ENCODE results near the gene SUPT6H.
A peak's percentile ranks its signal among the peaks of the same experiment; 100 is the strongest.
"Not testable (repeated sequence)": the region's sequence is repeated elsewhere in the genome, so short reads cannot be mapped to it uniquely, and the experiment has no call there.

SUPT6H gene

DNA sequence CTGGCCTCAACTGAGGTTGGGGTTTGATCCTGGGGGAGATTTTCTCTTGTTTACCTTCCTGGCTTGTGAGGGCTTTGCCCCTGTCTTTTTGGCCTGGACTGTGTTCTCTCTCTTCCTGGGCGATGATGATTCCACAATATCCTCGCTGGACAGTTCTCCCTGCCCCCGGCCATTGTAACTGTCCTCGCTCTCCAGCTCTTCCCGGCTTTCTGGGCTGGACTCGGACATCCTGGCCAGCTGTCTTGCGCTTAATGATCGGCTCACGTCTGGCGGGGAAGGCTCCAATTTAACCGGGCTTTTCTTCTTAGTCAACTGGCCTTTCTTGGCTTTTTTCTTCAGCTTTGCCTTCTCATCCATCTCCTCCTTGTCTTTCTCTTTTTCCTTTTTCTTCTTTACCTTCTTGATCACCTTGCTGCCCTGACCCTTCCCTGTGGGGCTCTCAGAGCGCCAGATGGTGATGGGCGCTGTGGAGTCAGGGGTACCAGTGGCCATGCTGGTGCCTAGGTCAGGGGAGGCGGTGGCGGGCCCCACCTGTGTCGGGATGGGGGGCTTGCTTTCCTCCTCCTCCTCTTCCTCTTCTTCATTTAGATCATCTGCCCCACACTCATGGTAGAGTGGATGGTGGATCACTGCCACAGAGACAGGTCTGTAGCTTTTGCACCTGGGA lies 41.7 kb downstream of the SUPT6H start:
- no peak for DNase-seq

DNA sequence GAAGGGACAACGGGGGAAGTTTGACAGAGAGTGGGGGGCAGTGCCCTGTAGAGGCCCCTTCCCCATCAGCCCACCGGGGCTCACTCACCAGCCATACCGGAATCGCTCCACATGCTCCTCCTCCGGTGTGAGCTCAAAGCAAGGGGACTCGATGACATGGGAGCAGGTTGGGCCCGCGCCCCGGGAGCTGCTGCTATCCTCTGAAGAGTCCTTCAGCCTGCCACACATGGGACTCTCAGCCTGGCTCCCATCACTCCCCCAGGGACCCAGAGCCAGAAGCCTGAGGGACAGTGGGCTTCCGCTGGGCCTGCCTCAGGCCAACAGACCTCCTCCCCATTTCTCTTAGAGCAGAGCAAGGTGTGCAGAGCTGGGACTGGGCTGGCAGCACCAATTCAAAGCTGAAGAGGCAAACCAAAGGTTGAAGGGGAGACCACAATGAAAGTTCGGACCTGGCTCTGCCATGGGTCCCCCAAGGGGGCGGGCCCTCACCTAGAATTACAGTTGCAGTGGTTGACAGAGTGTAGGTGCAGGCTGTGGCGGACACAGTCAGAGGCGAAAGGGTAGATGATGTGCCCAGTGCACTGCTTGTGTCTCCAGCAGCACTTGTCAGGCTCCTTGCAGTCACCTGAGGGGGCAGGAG lies 42.3 kb downstream of the SUPT6H start:
- DNase-seq, result no peak

DNA sequence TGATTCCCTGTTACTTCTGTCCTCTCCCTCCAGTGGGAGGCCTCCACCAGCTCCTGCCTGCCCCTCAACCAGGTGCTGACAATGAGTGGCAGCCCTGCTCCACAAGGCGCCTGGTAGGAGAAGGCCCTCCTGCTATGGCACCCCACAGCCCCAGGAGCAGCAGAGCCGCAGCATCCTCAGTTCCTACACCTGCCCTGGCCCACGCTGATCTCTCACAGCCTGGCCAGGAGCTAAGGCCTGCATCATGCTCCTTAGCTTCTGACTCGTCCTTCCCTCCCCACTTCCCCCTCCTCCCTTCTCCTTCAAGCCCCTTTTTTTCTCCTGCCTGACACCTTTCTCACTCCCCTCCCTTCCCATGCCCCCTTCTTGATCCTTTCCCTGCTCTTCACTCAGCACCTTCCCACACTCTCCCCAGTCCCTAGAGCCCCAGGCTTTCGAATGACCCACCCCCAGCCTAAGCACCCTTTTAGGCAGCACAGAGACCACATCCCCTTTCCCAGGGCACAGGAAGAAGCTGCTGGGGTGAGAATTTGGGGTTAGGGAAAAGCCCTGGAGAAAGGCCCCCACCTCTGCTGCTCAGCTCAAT lies 43.2 kb downstream of the SUPT6H start:
- no peak for DNase-seq

DNA sequence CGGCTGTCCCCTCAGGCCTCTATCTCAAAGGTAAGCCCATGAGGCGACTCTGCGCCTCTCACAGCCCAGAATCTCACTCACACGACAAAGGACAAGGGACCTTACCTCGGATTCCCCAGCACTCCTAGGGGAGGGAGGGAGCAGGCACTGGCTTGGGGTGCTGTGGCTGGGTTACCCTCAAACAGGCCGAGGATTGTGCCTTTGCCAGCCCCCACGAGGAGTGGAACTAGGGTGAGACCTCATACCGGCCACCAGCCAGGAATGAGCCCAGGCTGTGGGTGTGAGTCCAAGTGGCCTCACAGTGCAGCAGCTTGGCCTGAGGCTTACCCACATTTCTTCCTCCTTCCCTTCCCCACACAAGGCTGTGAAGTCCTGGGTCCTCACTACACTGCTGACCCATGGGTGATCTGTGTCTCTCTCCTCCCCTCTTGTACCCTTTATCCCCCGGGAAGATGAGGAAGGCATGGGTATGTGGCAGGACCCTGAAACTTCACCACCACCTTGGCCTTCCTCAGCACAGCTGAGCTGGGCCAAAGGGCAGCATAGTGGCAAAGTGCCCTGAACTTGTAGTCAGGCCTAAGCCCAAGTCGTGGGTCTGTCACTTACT lies 43.8 kb downstream of the SUPT6H start:
- DNase-seq, result no peak

DNA sequence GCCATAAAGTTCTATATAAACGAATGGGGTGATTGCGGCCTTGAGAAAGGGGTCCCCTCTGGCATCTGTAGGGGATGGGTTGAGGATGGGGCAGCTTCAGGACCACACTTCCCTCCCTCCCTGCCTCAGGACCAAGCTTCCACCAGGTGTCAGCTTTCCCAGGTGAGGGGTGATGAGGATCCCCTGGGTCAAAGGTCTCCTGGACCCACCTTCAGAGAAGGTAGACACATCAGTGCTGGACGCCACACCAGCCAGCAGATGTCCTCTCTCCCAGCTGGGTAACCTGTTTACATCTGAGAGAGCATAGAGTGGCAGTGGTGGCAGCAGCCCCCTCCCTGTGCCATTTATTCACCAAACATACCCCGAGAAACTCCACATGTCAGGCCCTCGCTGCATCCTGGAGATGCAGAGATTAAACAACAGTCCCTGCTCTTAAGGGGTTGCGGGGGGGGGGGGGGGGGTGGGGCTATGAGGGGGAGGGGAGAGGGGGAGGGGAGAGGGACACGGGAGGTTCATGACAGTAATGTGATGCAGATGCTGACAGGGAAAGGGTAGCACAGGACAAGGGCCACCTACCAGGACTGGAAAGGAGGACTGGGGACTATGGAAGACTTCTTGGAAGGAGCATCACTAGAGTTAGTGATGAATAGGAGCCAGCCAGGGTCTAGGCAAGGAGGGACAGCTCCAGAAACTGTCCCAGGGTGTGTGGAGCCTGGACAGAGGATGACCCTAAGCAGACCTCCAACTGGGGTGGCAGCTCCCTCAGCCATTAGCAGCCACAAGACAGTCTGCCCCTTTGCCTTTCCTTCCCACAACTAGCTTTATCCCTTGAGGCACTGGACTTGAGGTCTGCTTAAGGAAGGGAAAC lies 44.7 kb downstream of the SUPT6H start:
- no peak for DNase-seq

DNA sequence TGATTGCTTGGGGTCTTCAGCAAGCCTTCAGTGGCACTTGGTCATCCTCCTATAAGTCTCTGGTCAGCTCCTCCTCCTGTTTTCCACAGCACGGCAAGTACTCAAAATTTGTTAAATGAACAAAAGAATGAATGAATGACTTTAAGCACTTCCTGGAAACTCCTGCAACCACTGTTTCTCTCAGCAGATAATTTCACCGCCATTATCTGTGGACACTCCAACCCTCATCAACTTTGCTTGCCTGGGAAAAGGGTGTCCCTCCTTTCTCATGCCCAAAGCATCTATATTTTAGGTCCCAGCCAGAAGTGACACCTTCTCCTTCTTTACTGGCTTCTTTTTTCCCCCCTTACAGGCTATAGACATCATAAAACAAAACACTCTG lies 45.3 kb downstream of the SUPT6H start:
- DNase-seq, result no peak

DNA sequence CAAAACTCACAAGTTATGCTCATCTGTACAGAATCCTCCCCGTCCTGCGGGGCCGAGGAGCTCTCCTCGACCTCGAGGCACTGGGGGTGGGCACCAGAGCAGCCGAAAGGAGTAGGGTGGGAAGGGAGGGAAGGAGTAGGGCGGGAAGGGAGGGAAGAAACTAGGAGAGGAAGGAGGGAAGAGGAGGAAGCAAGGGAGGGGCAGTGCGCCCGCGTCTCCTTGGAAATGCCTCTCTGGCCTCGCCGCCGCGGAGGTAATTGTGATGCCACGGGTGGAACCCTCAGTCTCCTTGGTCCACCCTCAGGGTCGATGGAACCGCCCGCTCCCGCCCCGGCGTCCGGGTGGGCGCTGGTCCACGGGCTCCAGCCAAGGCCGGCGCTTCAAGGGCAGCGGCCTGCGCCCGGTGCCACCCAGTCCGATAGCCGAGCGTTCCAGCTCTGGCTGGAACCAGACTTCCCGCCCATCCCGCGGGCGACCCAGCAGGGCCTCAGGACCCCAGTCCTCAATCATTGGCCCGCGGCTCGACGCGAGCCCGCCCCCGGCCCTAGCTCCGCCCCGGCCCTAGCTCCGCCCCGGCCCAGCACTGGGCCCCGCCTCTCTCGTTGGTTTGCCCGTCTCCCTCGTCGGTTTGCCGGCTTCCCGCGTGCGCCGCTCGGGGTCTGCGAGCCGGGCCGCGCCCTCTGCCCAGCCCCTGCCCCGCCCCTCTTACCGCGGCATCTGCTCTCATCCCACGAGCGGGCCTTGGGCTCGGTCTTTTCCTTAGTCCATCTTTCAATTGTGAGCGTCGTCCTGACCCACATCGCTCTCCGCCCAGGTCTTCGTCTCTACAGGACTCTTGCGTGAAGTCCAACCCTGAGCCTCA lies 49.1 kb downstream of the SUPT6H start:
- DNase-seq, result peak; percentile 97

DNA sequence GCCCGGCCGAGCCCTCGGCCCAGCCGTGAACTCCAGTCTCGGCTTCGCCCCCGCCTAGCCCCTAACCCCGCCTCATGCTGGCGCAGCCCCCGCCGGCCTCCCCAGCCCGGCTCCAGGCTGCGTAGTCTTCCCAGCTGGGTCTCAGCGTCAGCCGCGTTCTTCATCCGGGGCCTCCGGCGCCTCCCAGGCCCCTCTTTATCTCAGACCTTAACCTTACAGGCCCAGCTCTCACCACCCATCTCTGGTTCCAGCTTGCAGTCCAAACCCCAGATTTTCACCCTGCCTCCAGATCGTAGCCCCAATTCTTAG lies 49.7 kb downstream of the SUPT6H start, which contains the start of gene PROCA1:
Gene PROCA1, minus strand, starts transcription at position 166 of the 309 bp plus-strand sequence. CDS start 228 bp downstream, outside the sequence.
- DNase-seq, result peak; percentile 74

DNA sequence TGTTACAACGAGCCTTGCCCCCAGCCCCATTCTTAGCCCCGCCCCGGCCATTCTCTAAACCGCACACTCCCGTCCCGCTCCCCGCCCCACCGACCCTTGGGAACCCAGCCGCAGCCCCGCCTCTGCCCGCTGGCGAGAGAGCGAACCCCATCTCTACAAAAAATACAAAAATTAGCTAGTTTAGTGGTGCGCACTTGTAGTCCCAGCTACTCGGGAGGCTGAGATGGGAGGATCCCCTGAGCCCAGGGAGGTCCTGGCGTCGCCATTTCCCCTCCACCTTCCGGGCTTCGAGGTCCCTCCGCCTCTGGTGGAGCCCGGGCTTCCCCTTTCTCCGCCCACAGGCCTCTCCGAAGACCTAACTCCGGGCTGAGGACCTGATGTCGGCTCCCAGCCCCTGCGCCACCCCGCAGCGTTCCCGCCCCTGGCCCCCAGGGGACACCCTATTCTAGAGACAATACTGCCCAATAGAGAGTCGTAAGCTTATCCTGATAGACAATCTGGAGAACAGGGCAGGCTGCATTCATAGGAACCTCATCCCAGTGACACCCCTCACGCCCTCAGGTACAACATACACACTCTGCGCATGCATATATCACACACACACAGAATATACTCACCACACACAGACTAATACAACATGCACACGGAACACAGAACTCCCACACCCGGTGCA lies 50.2 kb downstream of the SUPT6H start:
- DNase-seq, result peak; percentile 85

DNA sequence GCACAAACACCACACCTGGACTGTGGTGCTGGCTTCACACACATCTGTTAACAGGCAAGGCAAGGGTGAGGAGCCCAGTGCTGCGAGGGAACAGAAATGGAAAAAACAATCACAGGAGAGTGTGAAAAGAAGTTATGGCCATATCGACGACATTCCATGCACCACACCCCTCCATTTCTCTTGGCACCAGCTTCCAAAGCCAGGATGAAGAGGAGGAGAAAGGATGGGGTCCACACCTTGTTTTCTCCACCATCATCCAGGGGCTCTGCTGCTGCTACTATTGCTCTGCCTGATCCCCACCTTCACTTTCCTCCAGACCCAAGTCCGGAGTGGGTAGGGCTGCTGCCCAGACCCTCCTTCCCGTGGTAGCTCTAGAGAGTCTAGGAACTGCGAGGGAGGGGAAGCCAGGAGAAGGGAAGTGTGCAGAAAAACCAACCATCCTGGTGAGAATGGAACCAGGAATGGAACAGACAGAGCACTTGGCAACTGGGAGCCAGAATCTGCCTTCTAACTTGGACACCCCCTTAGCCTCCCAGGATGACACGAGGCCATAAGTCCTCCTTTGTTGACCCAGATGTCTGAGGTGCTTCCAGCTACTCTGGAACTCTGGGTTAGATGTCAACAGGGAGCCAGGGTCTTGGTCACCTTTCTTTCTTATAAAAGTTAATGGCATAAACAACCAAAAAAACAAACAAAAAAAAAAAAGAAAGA lies 50.9 kb downstream of the SUPT6H start:
- no peak for DNase-seq

DNA sequence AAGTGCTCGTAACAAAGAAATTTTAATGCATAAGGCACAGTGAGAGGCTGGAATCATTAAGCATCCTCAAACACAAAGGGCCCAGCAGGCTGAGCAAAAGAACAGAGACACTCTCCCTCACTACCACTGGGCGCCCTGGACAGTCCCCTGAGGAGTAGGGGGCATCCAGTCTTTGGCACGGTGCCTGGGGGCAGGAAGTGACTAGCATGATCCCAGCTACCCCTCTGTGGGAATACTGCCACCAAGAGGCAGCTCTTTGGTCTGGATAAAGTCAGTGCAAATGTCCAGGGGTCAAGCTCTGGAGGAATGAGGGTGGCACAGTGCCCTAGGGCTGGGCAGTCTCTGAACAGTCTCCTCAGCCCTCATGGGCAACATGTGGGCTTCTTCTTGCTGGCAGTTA lies 52.3 kb downstream of the SUPT6H start:
- DNase-seq, result no peak

DNA sequence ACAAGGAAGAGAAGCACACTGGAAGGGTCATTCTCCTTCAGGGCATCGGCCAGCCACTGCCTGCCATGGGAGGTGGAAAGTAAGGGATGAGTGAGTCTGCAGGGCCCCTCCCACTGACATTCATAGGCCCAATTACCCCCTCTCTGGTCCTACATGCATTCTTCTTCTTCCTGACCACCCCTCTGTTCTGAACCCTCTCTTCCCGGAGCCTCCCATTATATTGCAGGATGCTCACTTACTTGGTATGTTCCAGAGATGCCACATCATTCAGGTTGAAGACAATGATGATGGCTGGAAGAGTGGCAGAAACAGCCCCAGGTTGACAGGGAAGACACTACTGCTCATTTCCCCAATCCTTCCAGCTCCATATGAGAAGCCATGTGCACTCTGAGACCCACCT lies 53.2 kb downstream of the SUPT6H start:
- DNase-seq, result no peak

DNA sequence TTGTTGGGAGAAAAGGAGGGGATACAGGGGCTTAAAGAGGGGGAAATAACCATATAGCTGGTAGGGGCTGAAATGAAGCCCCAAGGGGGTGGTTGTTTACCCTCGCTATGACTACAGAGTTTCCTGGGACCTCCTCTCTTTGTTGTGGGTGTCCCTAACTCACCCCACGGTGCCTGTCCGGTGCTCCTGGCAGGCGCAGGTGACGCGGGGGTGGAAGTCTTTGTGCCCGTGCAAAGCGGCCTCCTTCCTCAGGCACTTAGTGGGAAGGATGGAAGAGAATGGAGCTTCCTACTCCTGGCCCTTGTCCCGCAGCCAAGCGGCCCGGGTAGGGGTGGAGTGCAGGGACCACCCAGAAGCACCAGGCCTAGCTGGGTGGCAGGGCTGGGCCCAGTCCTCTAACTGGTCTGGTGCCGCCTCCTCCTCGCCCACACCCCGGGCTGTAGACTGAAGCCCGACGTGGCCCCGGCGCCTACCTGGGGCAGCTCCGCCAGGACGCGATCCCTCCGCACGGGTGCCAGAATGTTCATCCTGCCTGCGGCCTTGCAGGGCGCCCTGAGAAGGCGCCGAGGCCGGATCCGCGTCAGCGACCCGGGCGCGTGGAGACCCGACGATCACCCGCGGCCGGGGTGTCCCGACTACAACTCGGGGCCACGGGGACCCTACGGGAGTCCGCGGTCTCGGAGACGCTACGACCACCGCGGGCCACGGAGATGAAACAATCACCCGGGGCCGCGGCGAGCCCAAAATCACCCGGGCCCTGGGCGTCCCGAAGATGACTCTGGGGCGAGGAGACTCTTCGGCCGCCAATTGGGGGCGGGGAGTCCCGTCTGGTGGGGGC lies 55.0 kb downstream of the SUPT6H start:
- DNase-seq, result peak; percentile 71

DNA sequence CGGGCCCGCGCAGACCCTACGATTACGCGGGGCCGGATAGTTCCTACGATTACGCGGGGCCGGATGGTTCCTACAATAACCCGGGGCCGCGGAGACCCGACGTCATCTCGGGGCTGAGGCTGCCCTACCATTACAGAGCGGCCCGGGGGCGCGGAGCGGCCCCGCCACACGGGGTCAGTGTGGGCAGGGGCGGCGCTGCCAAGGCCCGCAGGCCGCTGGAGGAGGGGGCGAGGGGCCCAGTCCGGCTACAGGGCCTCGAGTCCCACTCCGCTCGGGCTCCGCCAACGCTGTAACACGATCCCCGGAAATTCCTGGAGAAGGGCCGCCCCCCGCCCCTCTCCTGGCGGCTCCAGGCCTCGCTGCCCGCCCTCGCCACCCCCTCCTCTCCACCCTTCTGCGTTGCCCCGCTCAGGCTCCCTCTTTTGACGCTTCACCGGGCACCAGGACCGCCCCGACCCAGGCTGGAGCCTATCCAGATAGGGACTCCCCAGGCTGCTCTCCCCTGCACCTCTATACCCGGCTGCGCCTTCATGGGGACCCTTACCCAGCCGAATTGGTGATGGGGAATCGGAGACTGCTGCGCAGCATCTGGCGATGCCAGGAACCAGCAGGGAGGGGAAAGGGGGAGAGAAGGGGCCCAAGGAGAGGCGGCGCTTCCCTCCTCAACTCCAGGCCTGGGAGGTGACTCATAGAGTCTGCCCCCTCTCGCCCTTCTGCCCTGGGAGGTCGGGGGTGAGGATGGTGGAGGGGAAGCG lies 55.8 kb downstream of the SUPT6H start, which contains the start of gene RAB34:
Gene RAB34, minus strand, starts transcription at position 291 of the 755 bp plus-strand sequence. CDS start 602 bp downstream, outside the sequence.
- DNase-seq, result peak; percentile 79

DNA sequence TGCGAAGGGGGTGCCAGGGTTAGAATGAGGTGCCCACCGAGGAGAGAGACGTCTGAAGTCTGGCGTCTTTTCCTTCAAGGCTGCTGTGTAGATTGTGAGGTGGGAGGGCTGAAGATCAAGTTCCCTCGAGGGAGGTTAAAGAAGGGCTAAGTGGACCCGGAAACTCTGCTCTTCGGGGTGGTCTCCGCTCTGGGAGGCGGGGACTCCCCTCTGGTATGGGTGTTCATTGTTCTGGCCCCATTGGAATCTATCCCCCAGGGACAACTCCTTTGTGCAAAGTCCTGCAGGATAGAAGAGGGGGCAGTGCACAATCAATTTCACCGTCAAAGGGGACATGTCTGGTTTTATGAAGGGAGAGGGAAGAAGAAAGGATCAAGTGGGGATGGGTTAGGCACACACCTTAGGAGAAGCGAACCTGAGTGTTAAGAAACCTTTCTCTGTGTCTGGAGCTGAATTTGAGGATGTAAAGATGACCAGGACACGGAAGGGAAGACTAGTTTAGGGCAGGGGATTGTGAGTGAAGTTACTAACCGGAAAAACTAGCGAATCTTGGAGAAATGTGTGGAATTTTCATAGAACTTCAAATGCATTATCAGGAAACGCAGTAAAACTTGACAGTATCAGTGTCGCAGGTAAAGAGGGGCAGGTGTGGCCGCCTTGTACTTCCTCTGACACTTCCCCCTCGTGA lies 56.5 kb downstream of the SUPT6H start:
- no peak for DNase-seq

DNA sequence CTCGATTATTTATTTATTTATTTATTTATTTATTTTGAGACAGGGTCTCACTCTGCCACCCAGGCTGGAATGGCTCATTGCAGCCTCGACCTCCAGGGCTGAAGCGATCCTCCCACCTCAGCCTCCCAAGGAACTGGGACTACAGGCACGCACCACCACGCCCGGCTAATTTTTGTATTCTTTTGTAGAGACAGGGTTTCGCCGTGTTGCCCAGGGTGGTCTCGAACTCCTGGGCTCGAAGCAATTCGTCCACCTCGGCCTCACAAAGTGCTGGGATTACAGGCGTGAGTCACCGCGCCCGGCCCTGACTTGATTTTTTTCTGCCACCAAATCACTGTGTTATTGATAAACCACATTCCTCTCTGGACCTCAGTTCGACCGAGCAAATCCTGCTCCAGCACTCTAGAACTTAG lies 57.0 kb downstream of the SUPT6H start:
- no peak for DNase-seq

DNA sequence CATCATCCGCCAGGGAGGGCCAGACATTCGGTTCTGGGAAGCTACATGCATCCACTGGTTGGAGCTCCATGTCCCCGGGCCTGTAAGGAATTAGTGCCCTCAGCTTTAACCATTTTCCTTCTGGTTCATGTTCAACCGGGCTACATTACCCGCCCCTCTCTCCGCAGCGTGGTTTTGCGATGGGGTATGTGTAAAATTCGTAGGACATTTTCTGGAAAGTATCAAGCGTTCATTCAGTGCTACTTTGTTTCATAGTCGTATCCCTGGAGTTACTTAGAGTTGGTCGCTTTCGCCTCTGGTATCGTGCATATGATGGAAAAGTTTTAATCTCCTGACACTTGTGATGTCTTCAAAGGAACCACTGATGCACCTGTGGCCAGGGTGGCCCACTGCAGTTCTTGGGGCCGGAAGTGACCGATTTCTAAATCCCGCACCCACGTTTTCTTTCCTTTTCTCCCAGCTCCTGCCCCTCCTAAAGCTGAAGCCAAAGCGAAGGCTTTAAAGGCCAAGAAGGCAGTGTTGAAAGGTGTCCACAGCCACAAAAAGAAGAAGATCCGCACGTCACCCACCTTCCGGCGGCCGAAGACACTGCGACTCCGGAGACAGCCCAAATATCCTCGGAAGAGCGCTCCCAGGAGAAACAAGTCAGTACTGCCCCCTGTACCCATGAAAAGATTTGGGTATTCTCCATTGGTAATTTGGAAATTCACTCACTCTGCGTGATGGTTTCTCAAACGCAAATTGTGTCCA lies 58.4 kb downstream of the SUPT6H start:
- DNase-seq, result peak; percentile 69

DNA sequence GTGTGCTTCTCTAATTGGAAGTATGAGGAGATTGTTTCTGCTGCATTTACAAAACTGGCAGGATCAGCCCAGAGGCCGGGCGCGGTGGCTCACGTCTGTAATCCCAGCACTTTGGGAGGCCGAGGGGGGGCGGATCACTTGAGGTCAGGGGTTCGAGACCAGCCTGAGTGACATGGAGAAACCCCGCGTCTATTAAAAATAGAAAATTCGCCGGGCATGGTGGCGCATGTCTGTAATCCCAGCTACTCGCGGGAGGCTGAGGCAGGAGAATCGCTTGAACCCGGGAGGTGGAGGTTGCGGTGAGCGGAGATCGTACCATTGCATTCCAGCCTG lies 59.0 kb downstream of the SUPT6H start:
- DNase-seq, result not testable (repeated sequence)

All from activated CD8-positive, alpha-beta memory T cell treated with anti-CD3 and anti-CD28 coated beads, Interleukin-2, amount 50 U/mL, for 48 hours (primary cell).